Neuron (in vitro differentiated cells): ENCODE results near the gene TAOK2.
"Not testable (repeated sequence)": the region's sequence is repeated elsewhere in the genome, so short reads cannot be mapped to it uniquely, and the experiment has no call there.

Source experiments
- H2AFZ ChIP-seq: one replicate; pipeline ENCODE4 v1.6.1; 2013; ENCODE audit warnings: low read depth, mild to moderate bottlenecking, inconsistent platforms, low read length, moderate library complexity
- H3K27me3 ChIP-seq: one replicate; pipeline ENCODE4 v1.6.1; 2013; ENCODE audit warnings: low read length; ENCODE audit not compliant: insufficient read depth
- H3K36me3 ChIP-seq: one replicate; pipeline ENCODE4 v1.6.1; 2013; ENCODE audit warnings: low read length; ENCODE audit not compliant: insufficient read depth
- H3K4me1 ChIP-seq: one replicate; pipeline ENCODE4 v1.6.1; 2013; ENCODE audit warnings: low read length; ENCODE audit not compliant: insufficient read depth
- H3K4me3 ChIP-seq: 2 replicates; pipeline ENCODE4 v1.5.1; 2013; ENCODE audit warnings: mild to moderate bottlenecking, low read length, moderate library complexity
- H3K9me3 ChIP-seq: one replicate; pipeline ENCODE4 v1.6.1; 2013; ENCODE audit warnings: low read length

The TAOK2 gene

GRCh38 chr16:29951625-29952365 is 21.9 kb upstream of the TAOK2 start:
- Histone ChIP-seq H2AFZ (no peak overlapping the region), H3K4me3 (no peak overlapping the region), H3K27me3 (no peaks in the 10 kb centered on the region), H3K4me1 (no peaks in the 10 kb centered on the region), H3K36me3 (no peaks in the 10 kb centered on the region), H3K9me3 (no peaks in the 10 kb centered on the region)

GRCh38 chr16:29958756-29959155 is 14.9 kb upstream of the TAOK2 start:
- Histone ChIP-seq H3K27me3 (no peaks in the 10 kb centered on the region), H3K4me1 (peaks cover 6% of the 10 kb centered on the region), H2AFZ (no peak overlapping the region), H3K36me3 (no peaks in the 10 kb centered on the region), H3K9me3 (peaks cover 2% of the 10 kb centered on the region), H3K4me3 (no peak overlapping the region)

- H3K36me3 ChIP-seq: no peaks in the 10 kb centered on the region
- no peak overlapping the region for H3K4me3 ChIP-seq
- H3K27me3 ChIP-seq: no peaks in the 10 kb centered on the region
- H2AFZ ChIP-seq: no peak overlapping the region
- peaks cover 2% of the 10 kb centered on the region for H3K9me3 ChIP-seq
- H3K4me1 ChIP-seq: peaks cover 6% of the 10 kb centered on the region
Observed at GRCh38 chr16:29959293-29959692, 14.4 kb upstream of the TAOK2 start.

GRCh38 chr16:29959821-29960220 is 13.8 kb upstream of the TAOK2 start:
- H3K27me3 ChIP-seq, H3K36me3 ChIP-seq, H2AFZ ChIP-seq, H3K9me3 ChIP-seq, H3K4me3 ChIP-seq, H3K4me1 ChIP-seq: not testable (repeated sequence)

GRCh38 chr16:29961127-29961478 is 12.6 kb upstream of the TAOK2 start:
- H3K36me3 ChIP-seq: peaks cover 6% of the 10 kb centered on the region
- peaks cover 2% of the 10 kb centered on the region for H3K9me3 ChIP-seq
- H3K4me3 ChIP-seq: peak overlapping the region; percentile 62
- peaks cover 6% of the 10 kb centered on the region for H3K4me1 ChIP-seq
- H2AFZ ChIP-seq: peak overlapping the region; percentile 44
- no peaks in the 10 kb centered on the region for H3K27me3 ChIP-seq

- Histone ChIP-seq H3K9me3 (peaks cover 2% of the 10 kb centered on the region), H3K4me1 (peaks cover 6% of the 10 kb centered on the region), H3K36me3 (peaks cover 6% of the 10 kb centered on the region), H3K27me3 (no peaks in the 10 kb centered on the region), H3K4me3 (peak within 1 kb of the TSS; percentile 62), H2AFZ (peak within 1 kb of the TSS; percentile 44)
Observed at GRCh38 chr16:29961479-29962343, 12.0 kb upstream of the TAOK2 start, which contains the start of gene TMEM219. TSS of gene TMEM219 (plus strand) at chr16:29962079. CDS start at chr16:29963144, 1,065 bp downstream.

GRCh38 chr16:29962344-29962994 is 11.2 kb upstream of the TAOK2 start:
- Histone ChIP-seq H3K36me3 (peaks cover 6% of the 10 kb centered on the region), H2AFZ (peak overlapping the region; percentile 44), H3K4me1 (peaks cover 6% of the 10 kb centered on the region), H3K27me3 (no peaks in the 10 kb centered on the region), H3K4me3 (peak overlapping the region; percentile 62), H3K9me3 (peaks cover 2% of the 10 kb centered on the region)

- peaks cover 2% of the 10 kb centered on the region for H3K9me3 ChIP-seq
- peaks cover 6% of the 10 kb centered on the region for H3K4me1 ChIP-seq
- H3K4me3 ChIP-seq: no peak overlapping the region
- H2AFZ ChIP-seq: no peak overlapping the region
- peaks cover 10% of the 10 kb centered on the region for H3K36me3 ChIP-seq
- no peaks in the 10 kb centered on the region for H3K27me3 ChIP-seq
Observed at GRCh38 chr16:29963021-29963743, 10.5 kb upstream of the TAOK2 start.

GRCh38 chr16:29968205-29968604 is 5.5 kb upstream of the TAOK2 start:
- Histone ChIP-seq H2AFZ (no peak overlapping the region), H3K4me3 (no peak overlapping the region), H3K4me1 (no peaks in the 10 kb centered on the region), H3K27me3 (no peaks in the 10 kb centered on the region), H3K36me3 (peaks cover 31% of the 10 kb centered on the region), H3K9me3 (peaks cover 5% of the 10 kb centered on the region)

- H3K27me3 ChIP-seq: no peaks in the 10 kb centered on the region
- H2AFZ ChIP-seq: no peak overlapping the region
- no peak overlapping the region for H3K4me3 ChIP-seq
- H3K9me3 ChIP-seq: peaks cover 5% of the 10 kb centered on the region
- H3K36me3 ChIP-seq: peaks cover 25% of the 10 kb centered on the region
- peaks cover 19% of the 10 kb centered on the region for H3K4me1 ChIP-seq
Observed at GRCh38 chr16:29971304-29971703, 2.4 kb upstream of the TAOK2 start.

GRCh38 chr16:29972500-29972899 is 1.2 kb upstream of the TAOK2 start:
- H3K36me3 ChIP-seq: peaks cover 25% of the 10 kb centered on the region

GRCh38 chr16:29972992-29973383 is 680 bp upstream of the TAOK2 start:
- Histone ChIP-seq H3K27me3 (no peaks in the 10 kb centered on the region), H3K4me3 (no peak overlapping the region), H3K36me3 (peaks cover 28% of the 10 kb centered on the region), H2AFZ (peak overlapping the region; percentile 49), H3K4me1 (peaks cover 23% of the 10 kb centered on the region), H3K9me3 (peaks cover 5% of the 10 kb centered on the region)

More at GRCh38 chr16:29972500-29972899, 1.2 kb upstream of the TAOK2 start:
- Histone ChIP-seq H3K4me1 (peaks cover 23% of the 10 kb centered on the region), H3K27me3 (no peaks in the 10 kb centered on the region), H2AFZ (no peak overlapping the region), H3K9me3 (peaks cover 5% of the 10 kb centered on the region), H3K4me3 (no peak overlapping the region)
